HG02610 (cell line): Measurements from ENCODE around the gene OPTC.

Source experiments
- ATAC-seq: cut with Tn5 transposase; IDR thresholded peaks from one replicate; pipeline ENCODE4 v1.9.1; 2021; ENCODE audit warnings: mild to moderate bottlenecking, moderate library complexity; ENCODE audit not compliant: unreplicated experiment

The OPTC gene

DNA sequence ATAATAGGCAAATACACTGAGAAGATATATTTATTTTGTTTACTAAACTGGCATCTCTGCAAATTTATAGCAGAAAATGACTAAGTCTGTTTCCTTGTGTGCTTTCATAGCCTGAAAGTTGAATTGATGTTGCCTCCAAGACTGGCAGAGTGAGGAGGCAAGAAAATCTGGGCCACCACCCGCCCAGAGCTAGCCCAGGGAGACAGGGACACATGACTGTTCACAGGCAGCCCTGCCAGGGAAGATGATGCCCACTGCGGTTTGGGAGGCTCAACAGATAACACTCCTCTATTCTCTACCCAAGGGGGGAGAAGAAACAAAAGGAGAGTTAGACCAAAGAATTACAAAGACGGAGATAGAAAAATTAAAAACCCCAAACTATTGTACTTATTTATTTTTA, 37.1 kb downstream of the OPTC start:
- ATAC-seq = no peak

DNA sequence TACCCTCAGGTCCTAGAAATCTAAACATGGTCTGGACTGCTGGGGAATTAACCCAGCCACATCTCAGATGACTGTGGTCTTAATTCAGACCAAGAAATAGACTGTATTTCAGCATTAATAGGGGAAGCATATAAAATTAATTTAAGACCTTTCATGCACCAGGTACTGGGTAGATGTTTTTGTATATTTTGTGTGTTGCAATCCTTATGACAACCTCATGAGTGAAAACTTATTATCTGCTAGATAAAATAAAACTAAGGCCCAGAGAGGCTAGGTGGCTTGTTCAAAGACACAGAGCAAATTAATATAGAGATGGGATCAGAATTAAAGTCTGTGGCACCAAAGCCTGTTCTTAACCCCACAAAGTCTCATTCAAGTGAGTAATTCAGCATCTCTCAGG, 40.1 kb downstream of the OPTC start:
- ATAC-seq = no peak

DNA sequence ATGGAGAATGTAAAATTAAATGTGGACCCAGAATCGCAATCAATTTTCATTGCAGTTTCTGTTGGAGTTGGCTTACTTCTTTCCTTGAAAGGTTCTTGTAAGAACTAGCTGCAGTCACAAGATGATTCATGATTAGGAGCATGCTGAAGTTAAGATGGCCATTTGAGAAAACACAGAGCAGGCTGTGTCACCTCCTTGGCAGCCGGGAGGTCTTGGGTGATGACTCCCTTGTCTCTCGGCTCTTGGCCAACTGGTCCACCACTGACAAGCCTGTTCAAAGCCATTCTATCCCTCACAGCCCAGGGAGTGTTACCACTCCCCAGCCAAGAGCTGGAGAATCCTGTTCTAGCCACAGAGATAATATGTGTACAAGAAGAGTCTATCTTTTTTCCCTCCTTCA, 40.6 kb downstream of the OPTC start:
- no peak for ATAC-seq

DNA sequence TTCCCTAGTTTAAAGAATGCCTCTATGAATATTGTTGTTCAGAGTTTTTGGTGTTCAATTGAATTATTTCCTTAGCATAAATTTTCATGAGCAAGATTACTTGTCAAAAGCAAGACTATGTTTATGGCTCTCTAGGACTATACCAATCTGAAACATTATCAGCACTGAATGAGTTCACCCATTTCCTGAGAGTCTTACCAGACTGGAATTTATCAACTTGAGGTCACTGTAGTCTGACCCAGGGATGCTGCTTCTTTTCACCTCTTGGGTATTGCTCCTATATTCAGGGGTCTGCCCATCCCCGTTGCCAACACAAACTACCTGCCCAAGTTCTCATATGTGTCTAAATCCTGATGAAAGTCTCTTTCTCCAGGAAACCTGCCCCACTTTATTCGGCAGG, 42.6 kb downstream of the OPTC start:
- no peak for ATAC-seq

DNA sequence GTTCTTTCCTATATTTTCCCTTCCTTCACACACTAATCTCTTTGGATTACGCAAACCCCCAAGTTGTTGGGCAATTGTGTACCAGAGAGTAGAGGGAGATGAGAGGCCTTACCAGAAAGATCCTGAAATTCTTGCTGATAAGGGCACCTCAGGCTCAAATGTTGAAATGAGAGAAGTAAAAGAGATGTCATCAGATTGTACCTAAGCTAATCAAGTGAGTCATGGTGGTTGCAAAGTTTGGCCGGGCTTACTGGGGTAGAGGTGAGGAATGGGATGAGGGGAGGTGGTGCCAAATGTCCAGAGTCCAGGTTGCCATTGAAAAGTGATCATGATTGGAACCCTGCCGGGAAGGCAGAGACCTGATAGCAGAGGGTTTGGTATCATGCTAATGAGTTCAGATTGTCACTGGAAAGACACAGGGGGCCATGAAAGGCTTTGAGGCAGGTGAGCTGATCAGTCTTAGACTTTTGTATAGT, 43.1 kb downstream of the OPTC start:
- ATAC-seq = no peak

DNA sequence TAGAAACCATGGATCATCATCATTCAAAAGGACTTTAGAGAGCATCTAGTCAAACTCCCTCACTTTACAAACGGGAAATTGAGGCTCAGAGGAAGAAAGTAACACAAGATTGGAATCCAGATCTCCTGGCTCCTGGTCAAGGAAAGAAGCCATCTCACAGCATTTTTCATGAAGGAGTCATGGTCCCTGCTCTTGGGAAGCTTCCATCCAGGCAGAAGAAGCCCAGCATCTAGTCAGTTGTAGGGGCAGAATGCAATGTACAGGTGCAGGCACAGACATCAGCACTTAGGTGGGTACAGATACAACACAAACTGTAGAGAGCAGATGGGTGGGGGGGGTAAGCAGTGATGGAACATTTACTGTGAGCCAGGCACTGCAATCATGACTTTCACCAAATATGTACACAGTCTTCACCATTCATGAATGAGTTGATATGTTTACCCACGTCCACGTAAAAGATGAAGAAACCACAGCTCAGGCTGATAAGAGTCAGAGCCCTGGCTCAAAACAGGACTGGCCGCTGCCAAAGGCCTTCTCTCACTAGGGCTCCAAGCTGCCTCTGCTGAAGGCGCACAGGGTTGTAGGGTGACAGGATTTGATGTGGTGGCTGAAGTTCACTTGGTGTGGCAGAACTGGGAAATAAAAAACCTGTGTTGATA, 44.0 kb downstream of the OPTC start:
- no peak for ATAC-seq

DNA sequence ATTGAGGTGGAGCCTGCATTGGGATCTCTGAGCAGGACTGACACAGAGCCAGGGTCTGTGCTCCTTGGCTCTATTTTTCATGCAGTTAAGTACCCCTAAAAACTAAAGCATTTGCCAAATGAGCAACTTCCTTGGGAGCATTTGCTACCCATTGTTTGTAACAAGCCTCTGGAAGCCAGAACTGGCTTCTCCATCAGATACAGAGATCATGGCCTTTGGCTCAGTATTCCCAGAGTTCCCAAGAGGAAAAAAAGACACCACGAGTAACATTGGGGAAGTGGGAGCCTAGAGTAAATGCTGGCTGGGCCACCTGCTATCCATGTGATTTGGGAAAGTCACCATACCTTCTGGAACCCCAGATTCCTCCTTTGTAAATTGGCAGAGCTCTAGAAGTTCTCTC, 44.8 kb downstream of the OPTC start:
- no peak for ATAC-seq

DNA sequence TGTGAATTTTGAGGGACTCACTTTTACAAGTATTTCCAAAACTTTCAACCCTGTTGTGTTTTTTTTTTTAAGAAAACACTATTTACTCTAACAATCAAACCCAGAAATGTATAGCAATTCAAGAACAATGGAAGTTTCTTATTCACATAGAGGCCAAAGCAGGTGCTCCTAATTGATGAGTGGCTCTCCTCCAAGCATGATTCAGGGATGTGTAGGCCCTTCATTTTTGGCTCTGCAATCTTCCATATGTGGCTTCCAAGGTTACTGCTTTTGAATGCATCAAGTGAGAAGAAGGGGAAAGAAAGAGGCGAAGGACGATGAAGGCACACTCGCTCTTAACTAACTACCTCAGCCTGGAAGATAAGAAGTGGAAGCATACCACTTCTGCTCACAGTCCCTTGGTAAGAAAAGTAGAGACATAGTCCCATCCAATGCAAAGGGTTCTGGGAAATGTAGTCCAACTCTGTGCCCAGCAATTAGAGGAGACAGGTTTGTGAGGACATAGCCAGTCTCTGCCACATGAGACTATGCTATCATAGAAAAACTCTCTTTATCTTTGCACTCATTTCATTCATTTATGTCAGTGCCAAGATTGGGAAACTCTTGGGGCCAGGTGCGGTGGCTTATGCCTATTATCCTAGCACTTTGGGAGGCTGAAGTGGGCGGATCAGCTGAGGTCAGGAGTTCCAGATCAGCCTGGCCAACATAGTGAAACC, 46.0 kb downstream of the OPTC start:
- no peak for ATAC-seq

DNA sequence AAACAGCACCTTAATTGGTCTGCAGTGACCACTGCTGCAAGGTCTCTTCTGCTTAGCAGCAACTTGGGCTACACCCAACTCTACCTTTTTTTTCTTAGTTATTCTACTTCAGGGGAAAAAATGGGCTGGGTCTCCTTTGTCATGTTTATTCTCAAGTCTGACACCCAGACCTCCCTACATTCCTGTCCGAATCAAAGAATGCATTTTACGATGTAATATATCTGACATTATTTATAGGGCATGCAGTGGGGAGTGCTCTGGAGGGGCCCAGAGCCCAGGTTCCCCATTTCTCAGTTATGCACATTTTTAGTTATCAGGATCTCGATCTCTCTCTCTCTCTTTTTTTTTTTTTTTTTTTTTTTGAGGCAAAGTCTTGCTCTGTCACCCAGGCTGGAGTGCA, 50.5 kb downstream of the OPTC start:
- no peak for ATAC-seq

DNA sequence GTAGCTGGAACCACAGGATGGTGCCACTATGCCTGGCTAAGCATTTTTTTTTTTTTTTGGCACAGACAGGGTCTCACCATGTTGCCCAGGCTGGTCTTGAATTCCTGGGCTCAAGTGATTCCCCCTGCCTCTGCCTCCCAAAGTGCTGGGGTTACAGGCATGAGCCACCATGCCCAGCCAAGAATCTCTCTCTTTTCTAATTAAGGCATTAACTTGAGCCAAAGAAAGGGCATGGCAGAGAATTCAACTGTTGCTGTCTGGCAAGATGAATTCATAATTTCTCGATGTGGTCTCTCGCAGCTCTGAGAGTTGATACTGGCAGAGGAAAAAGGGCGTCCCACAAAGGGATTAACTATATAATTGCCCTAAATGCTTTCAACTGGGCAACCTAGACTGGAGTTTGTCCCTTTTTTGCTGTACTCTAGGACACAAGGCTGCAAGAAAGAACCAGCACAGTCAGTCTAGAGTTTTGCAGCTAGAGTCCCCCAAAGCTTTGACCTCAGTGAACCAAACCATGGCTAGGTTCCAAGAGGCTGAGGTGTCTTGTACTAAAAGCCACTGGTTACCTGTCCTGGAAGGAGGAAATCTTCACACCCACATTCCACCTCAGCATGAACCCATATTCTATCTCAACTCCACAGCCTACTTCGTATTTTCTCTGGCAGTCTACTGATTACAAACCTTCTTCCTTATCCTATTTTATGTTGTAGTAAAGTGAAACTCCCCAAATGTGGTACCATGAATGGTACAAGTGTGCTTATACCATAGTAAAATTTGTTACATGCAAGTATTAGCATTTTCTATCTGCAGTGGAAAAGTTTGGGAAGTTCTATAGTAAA, 51.2 kb downstream of the OPTC start:
- no peak for ATAC-seq

DNA sequence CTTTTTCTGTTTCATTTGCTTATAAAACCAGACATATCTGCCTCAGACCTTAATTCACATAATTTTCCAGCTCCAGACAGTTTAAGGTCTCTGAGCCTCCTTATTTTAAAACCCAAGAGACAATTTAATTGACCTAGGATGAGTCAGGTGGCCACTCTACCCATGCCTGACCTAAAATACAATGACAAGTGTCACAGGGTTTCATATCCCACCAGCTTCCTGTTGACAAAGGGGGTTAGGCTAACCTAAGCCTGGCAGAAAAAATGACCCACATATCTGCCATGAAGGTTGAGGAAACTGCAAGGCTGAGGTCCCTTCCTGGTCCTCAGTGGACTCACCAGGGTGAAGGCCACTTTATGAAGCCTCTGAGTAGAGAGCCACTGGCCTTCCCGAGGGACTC, 52.3 kb downstream of the OPTC start:
- no peak for ATAC-seq

DNA sequence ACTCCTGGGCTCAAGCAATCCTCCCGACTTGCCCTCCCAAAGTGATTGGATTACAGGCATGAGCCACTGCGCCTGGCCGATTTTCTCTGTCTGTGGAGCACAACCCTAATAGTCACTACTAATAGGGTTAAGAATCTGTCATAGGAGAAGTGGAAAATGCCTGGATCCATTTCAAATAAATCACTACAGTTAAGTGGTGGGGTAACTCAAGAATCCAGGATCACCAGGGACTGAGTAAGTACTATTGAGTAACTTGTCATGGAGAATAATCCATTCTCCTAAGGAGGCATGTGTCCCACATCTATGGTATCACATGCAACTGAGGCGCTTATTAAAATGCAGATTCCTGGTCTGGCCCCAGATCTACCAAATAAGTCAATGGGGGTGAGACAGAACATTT, 53.2 kb downstream of the OPTC start:
- ATAC-seq = no peak

DNA sequence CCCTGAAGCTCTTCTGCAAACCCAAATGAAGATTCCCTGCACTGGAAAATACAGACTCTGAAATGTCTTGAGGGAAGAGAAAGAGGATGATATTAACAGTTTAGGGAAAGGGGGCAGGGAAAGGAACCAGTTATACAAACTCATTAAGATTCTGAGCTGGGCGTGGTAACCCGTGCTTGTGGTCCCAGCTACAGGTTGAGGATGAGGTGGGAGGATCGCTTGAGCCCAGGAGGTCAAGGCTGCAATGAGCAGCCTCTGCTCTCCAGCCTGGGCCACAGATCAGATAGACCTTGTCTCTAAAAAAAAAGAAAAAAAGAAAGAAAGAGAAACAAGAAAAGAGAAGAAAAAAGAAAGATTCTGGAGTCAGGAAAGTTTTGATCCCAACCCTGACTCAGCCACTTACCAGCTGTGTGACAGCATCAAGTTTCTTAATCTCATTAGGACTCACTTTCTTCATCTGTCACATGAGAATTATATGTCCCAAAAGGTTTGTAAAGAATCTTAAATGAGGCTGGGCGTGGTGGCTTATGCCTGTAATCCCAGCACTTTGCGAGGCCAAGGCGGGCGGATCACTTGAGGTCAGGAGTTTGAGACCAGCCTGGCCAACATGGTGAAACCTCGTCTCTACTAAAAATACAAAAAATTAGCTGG, 53.9 kb downstream of the OPTC start:
- ATAC-seq = no peak

DNA sequence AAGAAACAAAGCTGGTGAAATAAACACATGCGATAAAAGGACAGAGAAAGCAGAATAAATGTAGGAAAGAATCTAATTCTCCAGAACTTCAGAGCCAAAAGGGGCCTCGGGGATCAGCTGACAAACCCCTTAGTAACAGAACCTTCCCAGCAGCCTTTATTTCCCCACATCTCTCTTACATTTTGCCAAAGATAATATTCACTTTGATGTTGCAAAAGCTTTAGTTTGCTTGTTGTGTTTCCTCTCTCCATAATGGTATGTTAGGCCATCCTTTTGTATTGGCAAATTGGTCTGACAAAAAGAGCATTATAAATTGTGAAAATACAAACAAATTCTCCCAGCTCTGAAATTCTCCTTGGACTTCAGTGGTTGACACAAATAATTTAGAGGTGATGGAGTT, 54.9 kb downstream of the OPTC start:
- no peak for ATAC-seq

DNA sequence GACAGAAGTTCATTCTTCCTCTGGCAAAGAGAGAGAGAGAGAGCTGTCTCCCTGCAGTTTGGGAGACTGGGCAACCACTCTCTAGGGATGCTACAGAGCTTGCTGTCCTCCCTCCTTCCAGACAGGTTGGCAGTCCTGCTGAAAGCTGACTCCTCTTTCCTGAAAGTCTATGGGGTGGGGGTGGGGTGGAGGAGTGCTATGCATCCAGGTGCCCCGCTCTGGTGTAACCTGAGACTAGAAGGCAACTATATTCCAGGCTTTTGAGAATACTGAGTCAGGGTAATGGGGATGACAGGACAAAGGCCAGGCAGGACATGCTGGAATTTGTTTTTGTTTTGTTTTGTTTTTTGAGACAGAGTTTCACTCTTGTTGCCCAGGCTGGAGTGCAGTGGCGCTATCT, 55.4 kb downstream of the OPTC start:
- no peak for ATAC-seq

DNA sequence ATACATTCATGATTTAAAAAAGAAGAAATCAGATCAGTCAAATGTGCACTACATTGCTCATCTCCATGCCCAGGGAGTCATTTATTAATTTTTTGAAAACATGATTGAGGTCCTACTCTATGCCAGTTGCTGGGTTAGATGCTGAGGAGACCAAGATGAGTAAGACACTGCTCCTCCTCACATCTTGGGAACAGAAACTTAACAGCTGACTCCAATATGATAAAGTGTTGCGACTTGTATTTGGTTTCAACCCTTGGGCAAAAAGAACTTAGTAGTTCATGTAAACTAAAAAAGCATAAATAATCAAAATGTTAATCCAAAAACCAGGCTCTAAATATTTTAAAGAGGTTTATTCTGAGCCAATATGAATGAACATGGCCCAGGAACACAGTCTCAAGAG, 56.9 kb downstream of the OPTC start:
- no peak for ATAC-seq

DNA sequence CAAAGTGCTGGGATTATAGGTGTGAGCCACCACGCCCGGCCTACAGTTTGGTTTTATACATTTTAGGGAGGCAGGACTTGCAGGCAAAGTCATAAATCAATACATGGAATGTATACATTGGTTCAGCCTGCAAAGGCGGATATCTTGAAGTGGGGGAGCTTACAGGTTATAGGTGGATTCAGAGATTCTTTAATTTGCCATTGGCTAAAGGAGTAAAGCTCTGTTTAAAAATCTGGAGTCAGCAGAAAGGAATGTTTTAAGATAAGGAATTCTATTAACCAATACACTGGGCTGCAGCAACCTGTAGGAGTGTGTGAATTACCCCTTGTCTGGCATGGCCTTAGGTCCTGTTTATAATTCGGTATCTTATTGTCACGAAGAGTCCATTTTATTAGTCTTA, 57.6 kb downstream of the OPTC start:
- no peak for ATAC-seq

DNA sequence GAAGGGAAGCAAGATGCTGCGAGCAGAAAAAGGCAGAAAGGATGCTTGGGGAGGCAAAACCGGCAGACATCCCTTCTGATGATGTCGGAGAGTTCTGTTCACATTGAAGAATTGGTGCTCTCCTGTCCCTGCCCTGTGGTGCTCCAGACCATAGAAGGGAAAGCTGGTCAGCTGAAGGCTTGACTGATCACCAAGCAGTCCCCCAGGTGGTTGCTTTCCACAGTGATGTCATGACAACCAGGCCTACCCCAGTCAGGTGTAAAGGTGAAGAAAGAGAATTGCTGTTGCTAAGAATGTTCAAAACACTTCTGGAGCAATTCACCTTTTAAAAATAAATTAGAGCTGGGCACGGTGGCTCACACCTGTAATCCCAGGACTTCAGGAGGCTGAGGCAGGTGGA, 59.5 kb downstream of the OPTC start:
- no peak for ATAC-seq

DNA sequence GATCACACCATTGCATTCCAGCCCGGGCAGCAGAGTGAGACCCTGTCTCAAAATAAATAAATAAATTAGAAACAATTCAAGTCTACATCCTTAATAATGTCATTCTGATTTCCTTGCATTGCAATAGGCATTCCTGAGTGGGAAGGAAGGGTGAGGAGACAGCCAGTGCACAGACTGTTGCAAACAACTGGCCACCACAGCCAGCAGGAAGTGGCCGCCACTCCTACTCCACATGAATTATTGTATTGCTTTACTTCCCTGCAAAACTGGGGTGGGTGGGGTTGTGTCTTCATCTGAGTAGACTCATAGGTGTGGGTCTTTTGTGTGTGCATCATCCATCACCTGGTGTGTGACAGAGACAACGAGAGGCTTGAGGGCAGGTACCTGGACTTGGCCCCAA, 60.1 kb downstream of the OPTC start:
- ATAC-seq = no peak

DNA sequence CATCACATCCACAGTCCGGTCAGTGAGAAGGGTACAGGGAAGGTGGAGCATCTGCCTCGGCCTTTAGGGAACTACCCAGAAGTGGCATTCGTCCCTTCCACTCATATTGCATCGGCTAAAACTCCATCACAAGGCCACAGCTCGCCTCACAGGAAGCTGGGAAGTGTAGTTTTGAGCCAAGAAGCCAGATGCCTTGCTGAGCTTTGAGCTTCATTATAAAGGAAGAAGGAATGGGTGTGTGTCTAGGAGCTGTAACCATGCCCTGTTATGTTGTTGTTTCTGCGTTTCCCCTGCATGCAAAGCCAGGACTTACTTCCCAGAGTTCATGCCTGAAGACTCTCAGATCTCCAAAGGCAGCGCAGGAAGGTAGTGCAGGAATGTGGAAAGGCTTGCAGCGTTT, 61.1 kb downstream of the OPTC start:
- no peak for ATAC-seq

DNA sequence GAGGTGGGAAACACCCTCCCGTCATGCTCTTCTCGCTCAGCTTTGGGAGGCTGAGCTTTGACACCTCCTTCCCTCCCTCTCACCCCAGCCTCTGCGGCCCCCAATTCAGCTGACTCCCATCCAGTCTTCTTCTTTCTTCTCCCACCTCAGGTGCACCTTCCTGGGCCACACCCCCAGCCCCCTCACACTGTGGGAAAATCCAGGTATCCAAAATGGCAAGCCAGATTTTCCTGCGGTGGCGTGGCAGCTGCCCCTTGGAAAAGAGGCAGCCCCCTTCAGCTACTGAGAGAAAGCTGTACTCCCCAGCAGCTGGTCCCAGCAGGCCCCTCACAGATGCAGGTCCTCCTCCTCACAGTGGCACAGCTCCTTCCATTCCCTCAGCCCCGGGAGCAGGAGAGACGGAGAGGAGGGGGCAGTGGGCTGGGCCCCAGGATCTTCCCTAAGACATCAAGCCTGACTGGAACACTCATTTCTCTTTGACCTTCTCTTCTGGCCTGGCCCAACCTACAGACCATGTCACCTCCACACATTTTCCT, 61.6 kb downstream of the OPTC start:
- no peak for ATAC-seq
